ENCODE measurements around the gene OR4F15. TPM values are rescaled to one million over a fixed set of nuclear protein-coding genes. Genes with fewer than 3 reads are reported as not detected.
"Not testable (repeated sequence)": the region's sequence is repeated elsewhere in the genome, so short reads cannot be mapped to it uniquely, and the experiment has no call there.

OR4F15 gene
- total and polyA plus RNA-seq, 2 of the 8 experiments (the other 6 are each of a cell fraction or from before 2014, with no cell fraction given), result not detected

DNA sequence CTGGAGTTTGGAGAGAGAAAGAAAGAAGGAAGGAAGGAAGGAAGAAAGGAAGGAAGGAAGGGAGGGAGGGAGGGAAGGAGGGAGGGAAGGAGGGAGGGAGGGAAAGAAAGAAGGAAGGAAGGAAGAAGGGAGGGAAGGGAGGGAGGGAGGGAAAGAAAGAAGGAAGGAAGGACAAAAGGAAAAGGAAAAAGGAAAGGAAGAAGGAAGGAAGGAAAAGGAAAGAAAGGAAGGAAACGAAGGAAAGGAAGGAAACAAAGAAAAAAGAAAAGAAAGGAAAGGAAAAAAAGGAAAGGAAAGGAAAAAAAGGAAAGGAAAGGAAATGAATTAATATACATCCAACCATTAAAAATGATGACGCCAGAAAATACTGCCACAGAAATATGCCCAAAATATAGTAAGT is 27.4 kb upstream of the OR4F15 start:
- Histone ChIP-seq H4K8ac (ENCODE audit: extremely low read depth, insufficient read depth, low read length) (no peak overlapping the region), H2AK5ac (ENCODE audit: low read depth, low read length) (no peak overlapping the region), H3K18ac (ENCODE audit: extremely low read depth, low read length) (no peak overlapping the region), H3K23me2 (ENCODE audit: low read depth, low read length) (no peaks in the 10 kb centered on the region), H2BK120ac (replicated peaks; ENCODE audit: low read depth, low read length) (no peak overlapping the region), H2BK5ac (ENCODE audit: low read depth, low read length) (no peak overlapping the region), H3K9me3 (ENCODE audit: insufficient read depth in 2 of 2, low read depth in 1 of 2, low read length in 1 of 2) (peaks cover 3 to 11% of the 10 kb centered on the region in 2 experiments; a peak in 2 of 4 replicates), H3K9ac (replicated peaks in 1 of 4; ENCODE audit: extremely low read depth in 1 of 4, low read depth in 3 of 4, low read length in 3 of 4) (no peak overlapping the region), H3K79me1 (ENCODE audit: low read depth, low read length) (no peaks in the 10 kb centered on the region), H3K56ac (replicated peaks; ENCODE audit: insufficient read length, low read depth, low read length) (no peak overlapping the region), H2AFZ (ENCODE audit: low read length) (no peak overlapping the region), H3K27ac (ENCODE audit: low read depth, low read length) (no peak overlapping the region), H4K91ac (replicated peaks; ENCODE audit: insufficient read length, low read length) (no peak overlapping the region), H3K4me1 (replicated peaks in 1 of 4; ENCODE audit: control insufficient read depth in 3 of 4, insufficient read depth in 4 of 4, low read length in 3 of 4) (no peaks in the 10 kb centered on the region), H4K5ac (ENCODE audit: insufficient read length, low read depth, low read length) (no peak overlapping the region), H2BK15ac (ENCODE audit: low read length) (no peak overlapping the region), H3K4ac (replicated peaks; ENCODE audit: insufficient read length, low read depth, low read length) (no peak overlapping the region), H3K79me2 (ENCODE audit: control insufficient read depth in 1 of 2, insufficient read depth in 2 of 2, low read length in 2 of 2) (no peaks in the 10 kb centered on the region), H3K4me2 (ENCODE audit: insufficient read depth in 1 of 2, low read depth in 2 of 2, low read length in 2 of 2) (no peak overlapping the region), H3K23ac (ENCODE audit: insufficient read length) (no peak overlapping the region), H3K4me3 (ENCODE audit: extremely low read depth in 1 of 4, insufficient read depth in 2 of 4, low read depth in 3 of 4, low read length in 4 of 4) (no peak overlapping the region), H2BK12ac (ENCODE audit: low read depth, low read length) (no peak overlapping the region), H4K20me1 (replicated peaks in 1 of 2; ENCODE audit: control insufficient read depth in 1 of 2, insufficient read depth in 2 of 2, low read length in 2 of 2) (no peaks in the 10 kb centered on the region), H3K27me3 (replicated peaks in 1 of 4; ENCODE audit: control insufficient read depth in 3 of 4, extremely low read depth in 1 of 4, insufficient read depth in 3 of 4, low read length in 3 of 4) (no peaks in the 10 kb centered on the region), H3K36me3 (ENCODE audit: control insufficient read depth in 2 of 4, insufficient read depth in 4 of 4, low read length in 3 of 4) (no peaks in the 10 kb centered on the region), H2BK20ac (ENCODE audit: low read length) (no peak overlapping the region), H3K14ac (ENCODE audit: insufficient read length) (no peak overlapping the region)
- TF ChIP-seq TCF12 (IDR thresholded peaks at IDR 0.05; ENCODE audit: low read depth, low read length), result no peak
- no peak for TF ChIP-seq KDM1A (IDR thresholded peaks at IDR 0.05; ENCODE audit: borderline replicate concordance, low read length)
- no peak for TF ChIP-seq SIX5 (IDR thresholded peaks at IDR 0.05; ENCODE audit: low read depth, low read length)
- no peak for DNase-seq (ENCODE audit: low read depth in 1 of 2, low spot score in 2 of 2)
- ChIA-PET CTCF (ENCODE audit: partially characterized antibody) (no interaction called here), POLR2A (ENCODE audit: partially characterized antibody) (no interaction called here)
- no peak for FAIRE-seq
- WGBS, 2 experiments (ENCODE audit: extremely low coverage in 1 of 2, insufficient coverage in 1 of 2, insufficient read length in 1 of 2, insufficient replicate concordance in 2 of 2, low coverage in 1 of 2, low lambda C conversion rate in 2 of 2, missing lambda C conversion rate in 1 of 2), result 28% methylated on average over 2 of the region's 2 CpGs; no CpG with 5 or more reads in 1 of the 2 experiments

DNA sequence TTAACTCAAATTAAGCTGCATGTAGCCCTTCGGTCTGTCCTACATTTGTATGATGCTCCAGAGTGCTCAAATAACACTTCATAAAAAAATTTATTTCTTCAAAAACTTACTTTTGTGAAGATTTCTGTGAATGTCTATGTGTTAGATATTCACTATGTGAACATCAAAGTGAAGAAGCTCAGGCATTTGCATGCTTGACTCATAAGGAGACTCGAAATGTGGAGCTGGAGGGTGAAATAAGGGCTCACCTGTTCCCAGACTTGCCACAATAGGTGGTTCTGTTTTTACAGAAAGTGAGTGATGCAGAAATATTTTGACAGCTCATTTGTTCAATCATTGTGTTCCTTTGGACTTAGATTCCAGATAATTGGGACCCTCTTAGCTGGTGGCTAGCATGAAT is 25.6 kb upstream of the OR4F15 start:
- DNase-seq (ENCODE audit: low read depth in 1 of 2, low spot score in 2 of 2); H4K91ac ChIP-seq (replicated peaks; ENCODE audit: insufficient read length, low read length); H3K18ac ChIP-seq (ENCODE audit: extremely low read depth, low read length); H4K8ac ChIP-seq (ENCODE audit: extremely low read depth, insufficient read depth, low read length); H2BK5ac ChIP-seq (ENCODE audit: low read depth, low read length); POLR2A ChIA-PET (ENCODE audit: partially characterized antibody); H2BK120ac ChIP-seq (replicated peaks; ENCODE audit: low read depth, low read length); H4K5ac ChIP-seq (ENCODE audit: insufficient read length, low read depth, low read length); H2BK12ac ChIP-seq (ENCODE audit: low read depth, low read length); H2BK20ac ChIP-seq (ENCODE audit: low read length); H3K23ac ChIP-seq (ENCODE audit: insufficient read length); H3K4me1 ChIP-seq (replicated peaks in 1 of 4; ENCODE audit: control insufficient read depth in 3 of 4, insufficient read depth in 4 of 4, low read length in 3 of 4); H3K9me3 ChIP-seq (ENCODE audit: insufficient read depth in 2 of 2, low read depth in 1 of 2, low read length in 1 of 2); H2AK5ac ChIP-seq (ENCODE audit: low read depth, low read length); FAIRE-seq; H3K56ac ChIP-seq (replicated peaks; ENCODE audit: insufficient read length, low read depth, low read length); H3K27me3 ChIP-seq (replicated peaks in 1 of 4; ENCODE audit: control insufficient read depth in 3 of 4, extremely low read depth in 1 of 4, insufficient read depth in 3 of 4, low read length in 3 of 4); H2AFZ ChIP-seq (ENCODE audit: low read length); H3K79me1 ChIP-seq (ENCODE audit: low read depth, low read length); H3K4me2 ChIP-seq (ENCODE audit: insufficient read depth in 1 of 2, low read depth in 2 of 2, low read length in 2 of 2); H3K9ac ChIP-seq (replicated peaks in 1 of 4; ENCODE audit: extremely low read depth in 1 of 4, low read depth in 3 of 4, low read length in 3 of 4); H3K4ac ChIP-seq (replicated peaks; ENCODE audit: insufficient read length, low read depth, low read length); H3K79me2 ChIP-seq (ENCODE audit: control insufficient read depth in 1 of 2, insufficient read depth in 2 of 2, low read length in 2 of 2); H2BK15ac ChIP-seq (ENCODE audit: low read length); H3K4me3 ChIP-seq (ENCODE audit: extremely low read depth in 1 of 4, insufficient read depth in 2 of 4, low read depth in 3 of 4, low read length in 4 of 4); H3K27ac ChIP-seq (ENCODE audit: low read depth, low read length); H3K36me3 ChIP-seq (ENCODE audit: control insufficient read depth in 2 of 4, insufficient read depth in 4 of 4, low read length in 3 of 4); H3K23me2 ChIP-seq (ENCODE audit: low read depth, low read length); H4K20me1 ChIP-seq (replicated peaks in 1 of 2; ENCODE audit: control insufficient read depth in 1 of 2, insufficient read depth in 2 of 2, low read length in 2 of 2); CTCF ChIA-PET (ENCODE audit: partially characterized antibody); H3K14ac ChIP-seq (ENCODE audit: insufficient read length): not testable (repeated sequence)
- 74% methylated on average over 2 of the region's 2 CpGs; no CpG with 5 or more reads in 1 of the 2 experiments for WGBS, 2 experiments (ENCODE audit: extremely low coverage in 1 of 2, insufficient coverage in 1 of 2, insufficient read length in 1 of 2, insufficient replicate concordance in 2 of 2, low coverage in 1 of 2, low lambda C conversion rate in 2 of 2, missing lambda C conversion rate in 1 of 2)
